Measurements from ENCODE around the gene USP48.
"Not testable (repeated sequence)": the region's sequence is repeated elsewhere in the genome, so short reads cannot be mapped to it uniquely, and the experiment has no call there.

The USP48 gene

GRCh38 chr1:21827141-21827679, 44.3 kb upstream of the USP48 start:
- TF ChIP-seq CTCF (IDR thresholded peaks at IDR 0.05; ENCODE audit: borderline replicate concordance, control extremely low read depth, extremely low read depth, insufficient read depth, missing control alignments): no peak
- no peak for DNase-seq (ENCODE audit: low spot score)
- in situ Hi-C loops (cut with MboI; ENCODE audit: low sequenced_read_pairs, unreplicated experiment): no loop called here

- DNase-seq (ENCODE audit: low spot score); in situ Hi-C loops (cut with MboI; ENCODE audit: low sequenced_read_pairs, unreplicated experiment): not testable (repeated sequence)
Measured at GRCh38 chr1:21826694-21827093, 43.7 kb upstream of the USP48 start.

- in situ Hi-C loops (cut with MboI; ENCODE audit: low sequenced_read_pairs, unreplicated experiment): no loop called here
- no peak for TF ChIP-seq CTCF (IDR thresholded peaks at IDR 0.05; ENCODE audit: borderline replicate concordance, control extremely low read depth, extremely low read depth, insufficient read depth, missing control alignments)
- no peak for DNase-seq (ENCODE audit: low spot score)
Measured at GRCh38 chr1:21825393-21825792, 42.4 kb upstream of the USP48 start.

GRCh38 chr1:21824926-21825325, 42.0 kb upstream of the USP48 start:
- TF ChIP-seq CTCF (IDR thresholded peaks at IDR 0.05; ENCODE audit: borderline replicate concordance, control extremely low read depth, extremely low read depth, insufficient read depth, missing control alignments): no peak
- in situ Hi-C loops (cut with MboI; ENCODE audit: low sequenced_read_pairs, unreplicated experiment): no loop called here
- no peak for DNase-seq (ENCODE audit: low spot score)

- no peak for DNase-seq (ENCODE audit: low spot score)
- TF ChIP-seq CTCF (IDR thresholded peaks at IDR 0.05; ENCODE audit: borderline replicate concordance, control extremely low read depth, extremely low read depth, insufficient read depth, missing control alignments): no peak
- in situ Hi-C loops (cut with MboI; ENCODE audit: low sequenced_read_pairs, unreplicated experiment): no loop called here
Measured at GRCh38 chr1:21823980-21824702, 41.2 kb upstream of the USP48 start.

GRCh38 chr1:21823206-21823979, 40.4 kb upstream of the USP48 start:
- in situ Hi-C loops (cut with MboI; ENCODE audit: low sequenced_read_pairs, unreplicated experiment): no loop called here
- no peak for DNase-seq (ENCODE audit: low spot score)
- no peak for TF ChIP-seq CTCF (IDR thresholded peaks at IDR 0.05; ENCODE audit: borderline replicate concordance, control extremely low read depth, extremely low read depth, insufficient read depth, missing control alignments)

GRCh38 chr1:21822349-21822748, 39.4 kb upstream of the USP48 start:
- in situ Hi-C loops (cut with MboI; ENCODE audit: low sequenced_read_pairs, unreplicated experiment): no loop called here
- no peak for DNase-seq (ENCODE audit: low spot score)
- TF ChIP-seq CTCF (IDR thresholded peaks at IDR 0.05; ENCODE audit: borderline replicate concordance, control extremely low read depth, extremely low read depth, insufficient read depth, missing control alignments): no peak
